Suppressor macrophage treated with lipopolysaccharide for 1 hour (primary cell): ENCODE data around the gene EIF4B.
A peak's percentile ranks its signal among the peaks of the same experiment; 100 is the strongest.
"Not testable (repeated sequence)": the region's sequence is repeated elsewhere in the genome, so short reads cannot be mapped to it uniquely, and the experiment has no call there.

ENCODE experiments used
- DNase-seq, 3 donors: peaks; one replicate each; pipeline ENCODE4 v3.0.0-alpha.2; 2020 to 2022

Gene EIF4B

GRCh38 chr12:52993558-52993869 lies 12.7 kb upstream of the EIF4B start:
- no peak for DNase-seq

- no peak for DNase-seq
These were observed 2.1 kb upstream of the EIF4B start for GRCh38 chr12:53004178-53004577.

GRCh38 chr12:53004582-53004981 lies 1.7 kb upstream of the EIF4B start:
- DNase-seq, result peak; percentile 24 to 35 (median 29)

DNA sequence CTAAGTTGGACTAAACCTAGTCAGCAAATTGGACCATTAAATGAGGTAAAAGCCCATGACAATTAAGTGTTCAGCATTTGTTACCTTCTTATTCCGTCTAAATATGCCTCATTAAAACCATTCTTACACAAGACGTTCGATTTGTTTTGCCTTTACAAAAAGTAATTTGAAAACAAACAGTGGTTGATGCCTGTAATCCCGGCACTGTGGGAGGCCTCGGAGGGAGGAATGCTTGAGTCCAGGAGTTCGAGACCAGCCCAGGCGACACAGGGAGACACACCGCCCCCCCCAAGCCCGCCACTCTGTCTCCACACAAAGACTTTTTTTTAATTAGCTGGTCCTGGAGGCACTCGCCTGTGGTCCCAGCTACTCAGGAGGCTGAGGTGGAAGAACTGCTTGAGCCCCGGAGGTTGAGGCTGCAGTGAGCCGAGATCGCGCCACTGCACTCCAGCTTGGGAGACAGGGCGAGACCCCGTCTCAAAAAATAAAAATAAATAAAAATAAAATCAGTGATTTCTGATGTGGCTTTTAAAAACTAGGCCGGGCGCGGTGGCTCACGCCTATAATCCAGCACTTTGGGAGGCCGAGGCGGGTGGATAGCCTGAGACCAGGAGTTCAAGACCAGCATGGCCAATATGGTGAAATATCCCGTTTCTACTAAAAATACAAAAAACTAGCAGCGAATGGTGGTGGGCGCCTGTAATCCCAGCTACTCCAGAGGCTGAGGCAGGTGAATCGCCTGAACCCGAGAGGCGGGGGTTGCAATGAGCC lies 856 bp upstream of the EIF4B start:
- DNase-seq, result no peak

GRCh38 chr12:53006810-53007309 lies 604 bp downstream of the EIF4B start:
- DNase-seq, result peak; percentile 77 to 90 (median 83)

GRCh38 chr12:53007343-53007742 lies 1.1 kb downstream of the EIF4B start:
- no peak for DNase-seq

DNA sequence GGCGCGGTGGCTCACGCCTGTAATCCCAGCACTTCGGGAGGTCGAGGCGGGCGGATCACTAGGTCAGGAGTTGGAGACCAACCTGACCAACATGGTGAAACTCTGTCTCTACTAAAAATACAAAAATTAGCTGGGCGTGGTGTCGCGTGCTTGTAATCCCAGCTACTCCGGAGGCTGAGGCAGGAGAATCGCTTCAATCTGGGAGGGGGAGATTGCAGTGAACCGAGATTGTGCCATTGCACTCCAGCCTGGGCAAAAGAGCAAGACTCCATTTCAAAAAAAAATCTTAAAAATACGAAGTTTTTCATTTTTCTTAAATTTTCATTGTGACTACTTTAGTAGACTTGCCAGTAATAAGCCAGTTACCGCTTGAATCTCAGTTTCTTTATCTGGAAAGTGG lies 2.5 kb downstream of the EIF4B start:
- not testable (repeated sequence) for DNase-seq

- no peak for DNase-seq
These were observed 4.7 kb downstream of the EIF4B start for GRCh38 chr12:53010955-53011354.

GRCh38 chr12:53011889-53012288 lies 5.6 kb downstream of the EIF4B start:
- no peak for DNase-seq

- no peak for DNase-seq
These were observed 6.7 kb downstream of the EIF4B start for GRCh38 chr12:53012928-53013327.

DNA sequence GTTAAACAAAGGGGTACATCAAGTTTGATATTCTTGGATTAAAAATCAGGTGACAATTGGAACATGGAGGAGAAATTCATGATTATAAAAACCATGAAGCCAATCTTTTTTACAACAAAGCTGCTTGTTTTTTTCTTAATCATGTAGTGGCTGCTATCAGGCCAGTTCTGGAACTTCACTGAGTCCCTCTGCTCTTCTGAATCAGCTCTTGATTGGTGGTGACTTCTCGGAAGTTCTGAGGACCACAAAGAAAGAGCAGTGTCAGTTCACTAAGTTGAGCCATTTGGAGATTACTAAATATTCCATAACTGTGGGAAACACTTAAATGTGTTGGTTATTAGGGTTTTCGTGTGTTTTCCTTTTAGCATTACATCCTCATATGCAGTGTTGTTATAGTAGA lies 8.5 kb downstream of the EIF4B start:
- no peak for DNase-seq

DNA sequence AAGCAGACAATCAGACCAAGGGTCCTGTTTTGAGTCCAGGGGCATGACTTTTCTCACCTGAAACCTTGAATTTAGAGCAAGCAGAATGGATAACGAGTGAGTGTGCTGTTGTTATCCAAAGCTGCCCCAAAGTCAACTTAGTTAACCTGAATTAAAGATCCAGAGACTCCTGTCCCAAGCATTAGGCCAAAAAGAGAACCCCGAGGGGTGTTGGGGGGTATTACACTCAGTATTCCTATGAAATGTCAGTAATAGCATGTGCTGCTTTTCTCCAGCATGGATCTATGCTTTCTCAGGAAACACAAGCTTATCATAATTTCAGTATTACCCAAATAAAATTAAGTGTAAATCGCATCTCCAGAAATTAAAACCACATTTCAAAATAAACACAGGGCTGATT lies 19.0 kb downstream of the EIF4B start:
- DNase-seq, result no peak

GRCh38 chr12:53027014-53027413 lies 20.8 kb downstream of the EIF4B start:
- DNase-seq, result not testable (repeated sequence)

- DNase-seq, result no peak
These were observed 25.4 kb downstream of the EIF4B start for GRCh38 chr12:53031616-53032015.

- not testable (repeated sequence) for DNase-seq
These were observed 27.6 kb downstream of the EIF4B start for GRCh38 chr12:53033832-53034231.

DNA sequence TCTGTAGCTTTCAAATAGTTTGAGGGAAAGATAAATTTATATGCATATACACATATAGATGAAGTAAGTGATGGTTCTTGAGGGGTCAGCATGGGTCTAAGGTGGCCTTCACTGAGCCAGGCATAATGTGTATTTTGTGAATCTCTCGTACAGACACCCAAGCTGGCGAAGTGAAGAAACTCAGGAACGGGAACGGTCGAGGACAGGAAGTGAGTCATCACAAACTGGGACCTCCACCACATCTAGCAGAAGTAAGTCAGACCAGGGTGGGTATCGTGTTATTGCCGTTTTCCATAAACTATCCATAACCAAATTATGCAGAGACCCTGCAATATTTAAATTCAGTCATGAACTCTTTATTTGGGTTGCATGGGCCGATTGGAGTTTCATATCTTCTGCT lies 28.2 kb downstream of the EIF4B start:
- no peak for DNase-seq

DNA sequence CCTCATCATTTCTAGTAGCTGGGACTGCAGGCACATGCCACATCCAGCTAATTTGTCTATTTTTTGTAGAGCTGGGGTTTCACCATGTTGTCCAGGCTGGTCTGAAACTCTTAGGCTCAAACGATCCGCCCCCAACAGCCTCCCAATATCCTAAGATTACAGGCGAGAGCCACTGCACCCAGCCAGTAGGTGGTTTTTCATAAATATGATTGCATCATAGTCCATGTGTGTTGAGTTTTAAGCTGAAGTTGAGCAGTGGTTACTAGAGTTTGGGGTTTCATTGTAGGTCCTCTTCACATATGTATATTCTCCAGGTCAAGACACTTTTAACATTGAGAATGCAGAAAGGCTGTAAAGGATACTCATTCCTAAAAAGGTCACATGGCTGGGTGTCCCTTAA lies 30.5 kb downstream of the EIF4B start:
- DNase-seq, result no peak

DNA sequence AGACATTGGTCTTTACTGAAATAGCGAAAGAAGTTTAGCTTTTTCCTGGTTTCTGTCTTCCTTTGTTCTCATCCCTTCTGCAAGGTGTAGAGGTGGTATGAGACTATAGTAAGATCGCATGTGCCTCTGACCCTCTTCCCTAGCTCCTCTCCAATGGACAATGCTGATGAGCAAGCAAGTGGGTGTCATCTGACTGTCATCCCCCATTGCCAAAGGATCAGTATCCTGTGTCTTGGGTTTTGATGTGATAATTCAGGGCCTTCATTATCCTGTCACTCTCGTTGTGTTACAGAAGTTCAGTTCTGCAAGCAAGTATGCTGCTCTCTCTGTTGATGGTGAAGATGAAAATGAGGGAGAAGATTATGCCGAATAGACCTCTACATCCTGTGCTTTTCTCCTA lies 33.6 kb downstream of the EIF4B start:
- no peak for DNase-seq

DNA sequence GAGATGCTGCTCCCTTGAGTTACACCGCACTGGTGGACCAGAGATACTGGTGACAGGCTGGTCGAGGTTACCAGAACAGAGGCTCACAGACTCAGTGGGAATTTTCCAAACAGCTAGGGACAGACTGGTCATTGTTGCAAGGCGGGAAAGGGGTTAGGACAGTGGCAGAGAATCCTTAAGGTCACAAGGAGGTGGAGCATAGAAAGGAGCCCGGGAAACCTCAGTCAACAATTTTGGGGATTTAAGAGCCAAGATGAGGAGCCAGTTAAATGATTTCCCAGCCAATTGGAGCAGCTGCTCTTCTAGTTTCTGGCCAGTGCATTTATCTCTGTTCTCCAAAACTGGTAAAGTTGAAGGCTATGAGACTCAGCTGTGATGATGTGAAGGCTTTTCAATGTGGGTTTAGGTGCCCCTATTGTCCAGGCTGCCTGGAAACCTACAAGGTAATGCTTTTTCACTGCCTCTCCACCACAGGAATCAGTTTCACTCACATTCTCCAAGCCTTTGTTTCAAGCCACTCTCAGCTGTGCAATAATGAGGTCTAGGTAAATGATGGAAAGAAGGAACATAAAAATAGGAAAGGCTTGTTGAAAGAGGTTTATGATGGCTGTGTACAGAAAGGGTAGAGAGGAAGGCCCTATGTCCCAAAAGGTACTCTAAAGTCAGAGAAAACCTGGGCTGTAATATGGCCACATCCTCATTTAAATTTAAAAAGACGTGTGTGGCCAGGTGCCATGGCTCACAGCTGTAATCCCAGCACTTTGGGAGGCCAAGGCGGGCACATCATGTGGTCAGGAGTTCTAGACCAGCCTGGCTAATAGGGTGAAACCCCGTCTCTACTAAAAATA lies 36.6 kb downstream of the EIF4B start:
- DNase-seq, result no peak

- no peak for DNase-seq
These were observed 37.9 kb downstream of the EIF4B start for GRCh38 chr12:53044052-53044581.

DNA sequence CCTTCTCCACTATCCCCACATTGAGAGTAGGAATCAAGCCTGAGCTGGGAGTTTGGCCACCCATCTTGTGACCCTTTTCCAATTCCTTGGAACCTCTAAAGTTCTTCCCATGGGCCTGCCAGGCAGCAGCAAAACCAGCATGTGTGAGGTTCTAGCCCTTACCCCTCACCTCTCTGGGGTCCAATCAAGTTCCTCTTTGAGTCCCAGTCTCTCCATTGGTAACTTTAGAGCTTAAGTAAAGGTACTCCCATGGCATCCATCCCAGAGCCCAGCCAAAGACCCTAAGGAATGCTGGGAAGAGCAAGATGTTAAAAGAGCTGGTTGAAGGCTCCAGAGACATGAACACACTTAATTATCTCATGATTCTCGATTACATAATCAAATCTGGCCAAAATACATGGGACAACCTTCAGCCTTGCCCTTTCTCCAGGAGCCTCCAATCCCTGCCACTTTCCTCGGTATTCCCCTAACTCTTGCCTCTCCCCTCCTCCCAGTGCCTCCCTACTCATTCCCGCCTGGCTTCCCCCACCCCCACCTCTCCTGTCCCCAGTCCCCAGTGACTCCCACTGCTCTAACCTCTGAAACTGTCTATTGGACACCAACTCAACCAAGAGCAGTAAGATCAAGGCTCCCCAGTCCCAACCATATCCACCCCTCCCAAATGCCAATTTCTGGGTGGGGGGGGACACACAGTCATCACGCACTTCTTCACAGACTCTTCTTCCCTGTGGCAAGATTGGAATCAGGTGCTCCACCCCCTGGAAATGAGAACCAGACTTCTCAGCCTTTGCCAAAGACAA lies 38.8 kb downstream of the EIF4B start:
- no peak for DNase-seq

GRCh38 chr12:53045696-53046045 lies 39.4 kb downstream of the EIF4B start:
- no peak for DNase-seq

DNA sequence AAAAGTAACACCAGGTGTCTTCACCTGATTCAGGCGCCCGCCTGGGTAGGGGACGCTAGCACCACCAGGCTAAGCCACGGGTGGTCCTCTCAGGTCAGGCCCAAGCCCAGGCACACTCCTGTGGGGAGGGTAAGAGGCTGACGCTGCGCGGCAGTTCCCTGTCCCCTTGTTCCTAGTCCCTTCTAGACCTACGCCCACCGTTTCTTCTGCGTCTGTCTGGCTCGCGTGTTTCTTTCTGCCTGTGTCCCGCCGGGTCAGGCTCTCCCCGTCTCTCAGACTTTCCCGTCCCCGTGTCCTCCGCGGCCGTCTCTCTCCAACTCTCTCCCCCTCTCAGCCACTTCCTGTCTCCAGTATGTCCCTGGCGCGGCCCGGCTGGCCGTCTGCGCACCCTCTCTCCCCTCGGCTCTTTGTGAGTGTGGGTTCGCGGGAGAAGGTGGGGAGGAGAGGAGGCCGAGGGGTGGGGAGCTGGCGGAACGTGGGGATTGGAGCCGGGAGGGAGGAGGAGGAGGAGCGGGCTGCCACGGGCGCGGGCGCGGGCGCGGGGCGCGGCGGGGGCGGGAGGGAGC lies 40.5 kb downstream of the EIF4B start:
- peak; percentile 62 to 81 (median 64) for DNase-seq
